IMR-90 (cell line): ENCODE results near the gene ADCY1.

ENCODE experiments used
- FOS ChIP-seq: fragments of 150-350 bp; IDR thresholded peaks from 2 replicates; pipeline ENCODE4 v1.6.1; 2016; ENCODE audit warnings: low read depth, low read length
- POLR2A ChIP-seq: IDR thresholded peaks from 2 replicates; pipeline ENCODE4 v1.6.1; 2012; ENCODE audit warnings: mild to moderate bottlenecking, low read depth, low read length
- TF ChIP-seq, protein P1 (sequence below): conservative IDR thresholded peaks from 2 replicates; pipeline ENCODE4 v1.5.1; 2012; ENCODE audit warnings: mild to moderate bottlenecking, low read depth, low read length, improper control_type of control experiment

DNA sequence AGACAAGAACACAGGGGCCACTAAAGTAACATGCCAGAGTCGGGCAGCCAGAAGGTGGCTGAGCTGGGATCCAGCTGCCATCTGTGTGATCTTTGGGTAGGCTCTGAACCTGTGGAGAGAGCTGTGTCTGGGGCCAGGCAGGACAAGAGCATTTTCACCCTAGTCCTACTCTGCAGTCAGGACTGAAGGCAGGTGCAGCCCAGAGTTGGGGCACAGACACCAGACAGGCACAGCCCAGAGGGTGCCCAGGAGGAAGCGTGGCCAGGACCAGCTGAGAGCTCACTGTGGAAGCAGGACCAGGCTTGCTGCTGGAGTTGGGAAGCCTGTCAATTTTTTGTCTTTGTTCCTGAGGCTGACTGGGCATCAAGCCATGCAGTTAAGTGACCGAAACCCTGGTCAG, 113.6 kb downstream of the ADCY1 start:
- TF ChIP-seq, protein P1, sequence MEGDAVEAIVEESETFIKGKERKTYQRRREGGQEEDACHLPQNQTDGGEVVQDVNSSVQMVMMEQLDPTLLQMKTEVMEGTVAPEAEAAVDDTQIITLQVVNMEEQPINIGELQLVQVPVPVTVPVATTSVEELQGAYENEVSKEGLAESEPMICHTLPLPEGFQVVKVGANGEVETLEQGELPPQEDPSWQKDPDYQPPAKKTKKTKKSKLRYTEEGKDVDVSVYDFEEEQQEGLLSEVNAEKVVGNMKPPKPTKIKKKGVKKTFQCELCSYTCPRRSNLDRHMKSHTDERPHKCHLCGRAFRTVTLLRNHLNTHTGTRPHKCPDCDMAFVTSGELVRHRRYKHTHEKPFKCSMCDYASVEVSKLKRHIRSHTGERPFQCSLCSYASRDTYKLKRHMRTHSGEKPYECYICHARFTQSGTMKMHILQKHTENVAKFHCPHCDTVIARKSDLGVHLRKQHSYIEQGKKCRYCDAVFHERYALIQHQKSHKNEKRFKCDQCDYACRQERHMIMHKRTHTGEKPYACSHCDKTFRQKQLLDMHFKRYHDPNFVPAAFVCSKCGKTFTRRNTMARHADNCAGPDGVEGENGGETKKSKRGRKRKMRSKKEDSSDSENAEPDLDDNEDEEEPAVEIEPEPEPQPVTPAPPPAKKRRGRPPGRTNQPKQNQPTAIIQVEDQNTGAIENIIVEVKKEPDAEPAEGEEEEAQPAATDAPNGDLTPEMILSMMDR: no peak
- TF ChIP-seq FOS (no peak), POLR2A (no peak)
